NT2/D1 (cell line): Measurements from ENCODE around the gene PDS5B.

ENCODE experiments used
- YY1 ChIP-seq: IDR thresholded peaks from 2 replicates; pipeline ENCODE4 v1.6.1; 2011; ENCODE audit not compliant: insufficient read length, insufficient read depth
- ZNF274 ChIP-seq: IDR thresholded peaks from 2 replicates; pipeline ENCODE4 v1.6.1; 2011; ENCODE audit warnings: mild to moderate bottlenecking, low read depth, low read length

DNA sequence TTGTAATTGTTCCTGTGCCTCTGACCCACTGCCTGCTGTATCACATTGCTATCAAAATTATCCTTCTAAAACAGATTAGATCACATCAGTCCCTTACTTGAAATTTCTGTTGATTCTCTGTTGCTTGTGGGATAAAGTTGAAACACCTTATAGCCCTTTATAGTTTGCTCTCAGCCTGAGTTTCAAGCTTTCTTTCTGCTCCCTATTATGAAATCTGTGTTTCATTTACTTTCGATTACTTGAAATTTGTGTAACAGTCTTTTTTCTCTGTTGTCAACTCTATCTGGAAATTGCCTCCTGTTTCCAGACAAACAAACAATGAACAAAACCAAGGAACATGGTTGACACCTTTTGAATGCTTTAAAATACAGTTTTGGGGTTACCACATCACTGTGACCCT, 167.9 kb downstream of the PDS5B start:
- TF ChIP-seq YY1 (no peak), ZNF274 (no peak)
